ENCODE data around the gene SMURF2. TPM values are rescaled to one million over a fixed set of nuclear protein-coding genes. Genes with fewer than 3 reads are reported as not detected.
"Not testable (repeated sequence)": the region's sequence is repeated elsewhere in the genome, so short reads cannot be mapped to it uniquely, and the experiment has no call there.

The SMURF2 gene
- total RNA-seq, 1 donor from 2014 or later: 36.6 TPM

- no peak for DNase-seq (ENCODE audit: low spot score)
Observed at GRCh38 chr17:64599187-64599676, 62.9 kb downstream of the SMURF2 start.

GRCh38 chr17:64598672-64599071 lies 63.4 kb downstream of the SMURF2 start:
- no peak for DNase-seq (ENCODE audit: low spot score)

GRCh38 chr17:64596988-64597387 lies 65.1 kb downstream of the SMURF2 start:
- no peak for DNase-seq (ENCODE audit: low spot score)

GRCh38 chr17:64596439-64596838 lies 65.7 kb downstream of the SMURF2 start:
- DNase-seq (ENCODE audit: low spot score): no peak

- DNase-seq (ENCODE audit: low spot score): no peak
Observed at GRCh38 chr17:64591944-64592343, 70.2 kb downstream of the SMURF2 start.

- no peak for DNase-seq (ENCODE audit: low spot score)
Observed at GRCh38 chr17:64585146-64585545, 77.0 kb downstream of the SMURF2 start.

GRCh38 chr17:64583038-64583437 lies 79.1 kb downstream of the SMURF2 start:
- DNase-seq (ENCODE audit: low spot score): no peak

- no peak for DNase-seq (ENCODE audit: low spot score)
Observed at GRCh38 chr17:64580384-64581315, 81.5 kb downstream of the SMURF2 start.

GRCh38 chr17:64579917-64580316 lies 82.2 kb downstream of the SMURF2 start:
- no peak for DNase-seq (ENCODE audit: low spot score)

GRCh38 chr17:64577025-64577424 lies 85.1 kb downstream of the SMURF2 start:
- DNase-seq (ENCODE audit: low spot score): not testable (repeated sequence)

- no peak for DNase-seq (ENCODE audit: low spot score)
Observed at GRCh38 chr17:64575431-64575830, 86.7 kb downstream of the SMURF2 start.

GRCh38 chr17:64574646-64575045 lies 87.5 kb downstream of the SMURF2 start:
- no peak for DNase-seq (ENCODE audit: low spot score)

- DNase-seq (ENCODE audit: low spot score): no peak
Observed at GRCh38 chr17:64573214-64573613, 88.9 kb downstream of the SMURF2 start.

- peak; percentile 3 for DNase-seq (ENCODE audit: low spot score)
Observed at GRCh38 chr17:64572682-64573154, 89.4 kb downstream of the SMURF2 start.

- DNase-seq (ENCODE audit: low spot score): no peak
Observed at GRCh38 chr17:64571746-64572145, 90.4 kb downstream of the SMURF2 start.

- DNase-seq (ENCODE audit: low spot score): no peak
Observed at GRCh38 chr17:64565563-64565962, 96.5 kb downstream of the SMURF2 start.

- no peak for DNase-seq (ENCODE audit: low spot score)
Observed at GRCh38 chr17:64564098-64564497, 98.0 kb downstream of the SMURF2 start.

- DNase-seq (ENCODE audit: low spot score): no peak
Observed at GRCh38 chr17:64555281-64555680, 106.8 kb downstream of the SMURF2 start.

- DNase-seq (ENCODE audit: low spot score): no peak
Observed at GRCh38 chr17:64554028-64554637, 108.0 kb downstream of the SMURF2 start.

- peak; percentile 42 for DNase-seq (ENCODE audit: low spot score)
Observed at GRCh38 chr17:64551461-64551860, 110.6 kb downstream of the SMURF2 start.

GRCh38 chr17:64547319-64547718 lies 114.8 kb downstream of the SMURF2 start:
- DNase-seq (ENCODE audit: low spot score): no peak

- DNase-seq (ENCODE audit: low spot score): no peak
Observed at GRCh38 chr17:64546716-64547115, 115.4 kb downstream of the SMURF2 start.

- no peak for DNase-seq (ENCODE audit: low spot score)
Observed at GRCh38 chr17:64544742-64545141, 117.4 kb downstream of the SMURF2 start.

Data from umbilical cord (tissue), 2 donors.